Measurements from ENCODE around the gene SCARF2. TPM values are rescaled to one million over a fixed set of nuclear protein-coding genes. Genes with fewer than 3 reads are reported as not detected.
A peak's percentile ranks its signal among the peaks of the same experiment; 100 is the strongest.

Gene SCARF2
- total and polyA plus RNA-seq, 2 of the 13 experiments (the other 11 are each of a cell fraction or from before 2014, with no cell fraction given), result 3.3 to 6.2 TPM

GRCh38 chr22:20406686-20407408 lies 30.8 kb downstream of the SCARF2 start (continued):
- TF ChIP-seq PBX3 (CRISPR knock-in tag; IDR thresholded peaks at IDR 0.05; ENCODE audit: borderline replicate concordance) (no peak), MIER3 (CRISPR knock-in tag; IDR thresholded peaks at IDR 0.05; ENCODE audit: borderline replicate concordance) (no peak), PLRG1 (conservative IDR thresholded peaks at IDR 0.05) (no peak), ZNF292 (CRISPR knock-in tag; IDR thresholded peaks at IDR 0.05; ENCODE audit: borderline replicate concordance, low read depth) (no peak), ISX (CRISPR knock-in tag; conservative IDR thresholded peaks at IDR 0.05) (no peak)

DNA sequence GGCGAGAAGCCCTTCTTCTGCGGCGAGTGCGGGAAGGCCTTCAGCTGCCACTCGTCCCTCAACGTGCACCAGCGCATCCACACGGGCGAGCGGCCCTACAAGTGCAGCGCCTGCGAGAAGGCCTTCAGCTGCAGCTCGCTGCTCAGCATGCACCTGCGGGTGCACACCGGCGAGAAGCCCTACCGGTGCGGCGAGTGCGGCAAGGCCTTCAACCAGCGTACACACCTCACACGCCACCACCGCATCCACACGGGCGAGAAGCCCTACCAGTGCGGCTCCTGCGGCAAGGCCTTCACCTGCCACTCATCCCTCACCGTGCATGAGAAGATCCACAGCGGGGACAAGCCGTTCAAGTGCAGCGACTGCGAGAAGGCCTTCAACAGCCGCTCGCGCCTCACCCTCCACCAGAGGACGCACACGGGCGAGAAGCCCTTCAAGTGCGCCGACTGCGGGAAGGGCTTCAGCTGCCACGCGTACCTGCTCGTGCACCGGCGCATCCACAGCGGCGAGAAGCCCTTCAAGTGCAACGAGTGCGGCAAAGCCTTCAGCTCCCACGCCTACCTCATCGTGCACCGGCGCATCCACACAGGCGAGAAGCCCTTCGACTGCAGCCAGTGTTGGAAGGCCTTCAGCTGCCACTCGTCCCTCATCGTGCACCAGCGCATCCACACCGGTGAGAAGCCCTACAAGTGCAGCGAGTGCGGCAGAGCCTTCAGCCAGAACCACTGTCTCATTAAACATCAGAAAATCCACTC lies 31.5 kb downstream of the SCARF2 start:
- intact Hi-C loops (cut with micrococcal nuclease; ENCODE audit: unreplicated experiment), result no loop called here
- H3K36me3 ChIP-seq (replicated peaks in 1 of 2; ENCODE audit: control insufficient read depth in 1 of 2, insufficient read depth in 2 of 2, low read length in 2 of 2), result peaks cover 8 to 19% of the 10 kb centered on the region in 2 experiments; a peak in 4 of 5 replicates
- POLR2A ChIA-PET, result no interaction called here
- no peaks in the 10 kb centered on the region; a peak in 1 of 5 replicates for H3K27me3 ChIP-seq (ENCODE audit: control insufficient read depth in 1 of 2, insufficient read depth in 2 of 2, low read length in 2 of 2)
- no TSS peak for BruUV-seq (replicated peaks)
- 98% methylated on average over 38 of the region's 62 CpGs for WGBS (ENCODE audit: low lambda C conversion rate)
- H3K9ac ChIP-seq (ENCODE audit: insufficient read depth, low read depth, low read length), result no peak overlapping the region
- no peak overlapping the region for H3K4me2 ChIP-seq (ENCODE audit: low read depth, low read length)
- no peak overlapping the region for H3K27ac ChIP-seq (ENCODE audit: extremely low read length, insufficient read depth, low read length)
- no peaks in the 10 kb centered on the region for H4K20me1 ChIP-seq (ENCODE audit: insufficient read depth, low read length)
- H3K9me3 ChIP-seq (ENCODE audit: low read length), result no peaks in the 10 kb centered on the region
- ATAC-seq (no peak), DNase-seq (ENCODE audit: low spot score) (no peak), FAIRE-seq (no peak)
- no peaks in the 10 kb centered on the region for H3K4me1 ChIP-seq (ENCODE audit: insufficient read depth, low read length)
- no peak overlapping the region for H2AFZ ChIP-seq (ENCODE audit: low read length)
- in situ Hi-C loops (cut with HindIII; ENCODE audit: extremely low pct_ligation_motif_present, low pct_unique_long_range_greater_than_20kb), result no loop called here
- no peaks in the 10 kb centered on the region for H3K79me2 ChIP-seq (ENCODE audit: insufficient read depth, low read length)
- CTCF ChIA-PET (ENCODE audit: low intra/inter-chr PET ratio, low total read pairs), result no interaction called here
- TF ChIP-seq RBFOX2 (IDR thresholded peaks at IDR 0.05; ENCODE audit: low read depth, low read length) (peak; percentile 14; the same call in 1 of the 2 replicates), AGO2 (optimal IDR thresholded peaks at IDR 0.05; ENCODE audit: low read depth, low read length) (peak; percentile 13), ZNF629 (CRISPR knock-in tag; conservative IDR thresholded peaks at IDR 0.05) (no peak)
- H3K4me3 ChIP-seq (replicated peaks in 1 of 3; ENCODE audit: insufficient read depth in 1 of 3, low read depth in 2 of 3, low read length in 3 of 3), result no peak overlapping the region

All from HepG2 (cell line).